ENCODE data around the gene TSFM.

TSFM gene

GRCh38 chr12:57746025-57746424 lies 36.6 kb upstream of the TSFM start:
- DNase-seq (ENCODE audit: low spot score) = no peak

DNA sequence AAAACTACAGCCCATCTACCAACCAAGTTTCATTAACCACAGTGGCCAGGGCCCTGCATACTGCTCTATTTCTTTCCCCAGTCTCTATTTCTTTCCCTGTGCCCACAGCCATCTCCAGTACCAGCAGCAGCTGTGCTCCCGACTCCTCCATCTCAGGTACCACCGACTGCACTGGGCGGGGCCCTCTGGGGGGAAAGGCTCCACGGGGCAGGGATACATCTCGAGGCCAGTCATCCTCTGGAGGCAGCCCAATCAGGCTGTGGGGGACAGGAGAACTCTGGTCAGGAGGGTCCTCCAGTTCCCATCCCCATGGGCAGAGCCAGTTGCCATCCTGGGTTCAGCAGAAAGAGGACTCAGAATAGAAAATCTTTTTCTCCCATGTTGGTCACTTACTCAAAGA lies 33.5 kb upstream of the TSFM start:
- DNase-seq (ENCODE audit: low spot score) = no peak

GRCh38 chr12:57750561-57751431 lies 31.8 kb upstream of the TSFM start:
- DNase-seq (ENCODE audit: low spot score) = no peak

- no peak for DNase-seq (ENCODE audit: low spot score)
These were observed 31.2 kb upstream of the TSFM start for GRCh38 chr12:57751432-57751787.

DNA sequence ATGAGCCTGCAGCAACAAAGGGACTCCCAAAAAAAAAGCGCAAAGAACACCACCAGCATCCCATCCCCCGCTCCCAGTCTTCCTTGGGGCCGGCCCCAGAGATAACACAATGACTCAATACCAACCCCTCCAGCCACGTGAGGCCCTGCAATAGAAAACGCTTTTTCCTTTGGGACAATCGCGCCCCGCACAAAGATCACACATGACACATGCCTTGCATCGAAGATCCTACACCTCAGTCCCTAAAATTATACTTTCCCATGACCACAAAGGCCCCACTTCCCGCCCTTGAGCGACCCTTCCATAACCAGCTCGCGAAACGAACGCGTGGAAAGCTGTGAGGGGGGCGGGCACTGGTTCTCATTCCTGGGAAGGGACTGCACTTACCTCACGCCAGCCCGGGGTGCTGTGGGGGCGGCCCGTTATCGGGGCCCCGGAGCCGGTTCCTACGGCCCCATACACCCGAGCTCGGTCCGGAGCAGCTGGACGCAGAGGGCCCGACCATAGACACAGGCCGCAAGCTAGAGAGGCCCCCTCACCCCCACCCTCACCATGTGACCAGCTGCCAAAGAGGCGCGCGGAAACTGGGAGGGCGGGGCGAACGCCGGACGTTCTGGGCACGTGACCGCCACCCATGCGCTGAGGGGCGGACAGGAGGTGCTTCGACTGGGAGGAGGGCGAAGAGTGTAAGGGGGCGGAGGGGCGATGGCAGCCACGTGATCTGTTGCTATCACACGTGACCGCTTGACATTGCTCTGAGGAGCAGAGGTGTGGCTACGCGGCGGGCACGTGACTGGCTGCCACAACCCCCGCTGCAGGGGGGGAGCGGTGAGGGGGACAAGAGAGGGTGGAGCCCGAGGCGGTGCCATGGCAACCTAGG lies 30.6 kb upstream of the TSFM start, which contains the start of gene CDK4:
Gene CDK4, minus strand, starts transcription at position 523 of the 880 bp plus-strand sequence. CDS start 593 bp downstream, outside the sequence.
- peak; percentile 99 for DNase-seq (ENCODE audit: low spot score)

- DNase-seq (ENCODE audit: low spot score) = no peak
These were observed 30.0 kb upstream of the TSFM start for GRCh38 chr12:57752668-57753000.

DNA sequence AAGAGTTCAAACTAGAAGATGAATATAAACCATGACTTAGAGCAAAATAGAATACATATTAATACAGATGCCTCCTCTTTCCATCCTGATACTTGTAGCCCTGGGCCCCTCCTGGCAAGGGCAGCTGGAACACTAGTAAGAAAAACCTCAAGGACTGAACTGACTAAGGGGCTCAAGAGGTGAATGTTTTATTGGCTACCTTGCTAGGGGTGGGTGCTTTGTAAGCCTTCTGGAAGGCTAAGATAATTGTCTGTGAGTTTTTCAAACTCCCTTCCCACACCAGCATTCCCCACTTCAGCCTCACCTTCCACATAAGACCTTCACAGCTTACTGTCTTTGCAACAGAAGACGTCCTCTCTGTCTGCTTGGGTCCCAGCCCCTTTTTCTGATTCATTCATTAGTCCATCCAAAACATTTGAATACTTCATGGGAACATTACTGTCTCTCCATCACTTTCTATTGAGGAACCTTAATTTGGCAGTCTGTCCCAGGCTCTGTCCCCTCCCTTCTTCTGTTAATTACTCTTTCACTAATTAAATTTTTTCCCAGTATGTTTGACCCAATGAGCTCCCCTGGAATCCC lies 28.7 kb upstream of the TSFM start:
- no peak for DNase-seq (ENCODE audit: low spot score)

DNA sequence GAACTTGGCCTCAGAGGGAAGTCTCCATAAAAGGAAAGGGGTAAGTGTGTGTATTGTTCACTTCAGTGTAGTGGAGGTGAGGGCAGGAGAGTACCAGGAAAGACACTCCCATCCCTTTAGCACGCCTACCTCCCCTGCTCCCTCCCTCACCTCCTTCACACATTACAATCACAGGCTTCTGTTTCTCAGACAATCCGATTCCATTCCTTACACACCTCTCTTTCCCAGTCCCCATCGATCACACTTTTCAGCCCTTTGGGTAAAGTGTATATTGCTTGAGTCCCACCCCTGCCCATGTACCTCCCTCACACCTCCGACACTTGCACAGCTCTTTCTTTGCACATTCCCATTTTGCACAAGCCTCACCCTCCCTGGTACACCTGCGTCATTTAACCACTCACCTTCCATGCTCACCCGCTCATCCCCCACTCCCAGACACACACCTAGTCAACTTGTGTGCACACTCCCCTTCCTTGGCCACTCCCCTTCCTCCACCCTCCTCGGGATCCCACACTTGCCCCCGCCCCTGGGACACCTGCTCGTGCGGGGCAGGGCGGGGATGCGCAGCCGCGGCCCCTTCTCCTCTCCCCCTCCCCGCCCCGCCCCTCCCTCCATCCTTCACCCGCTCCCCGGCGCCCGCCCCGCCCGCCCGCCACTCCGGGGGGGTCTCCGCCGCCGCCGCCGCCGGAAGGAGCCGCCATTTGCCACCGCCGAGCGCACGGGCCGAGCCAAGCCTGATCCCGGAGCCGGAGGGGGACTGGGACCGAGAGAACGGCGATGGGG lies 28.0 kb upstream of the TSFM start, which contains the start of gene MARCHF9:
Gene MARCHF9, plus strand, starts transcription at position 693 of the 783 bp plus-strand sequence. CDS start 426 bp downstream, outside the sequence.
- peak; percentile 82 for DNase-seq (ENCODE audit: low spot score)

GRCh38 chr12:57755194-57755453 lies 27.5 kb upstream of the TSFM start:
- DNase-seq (ENCODE audit: low spot score) = no peak

GRCh38 chr12:57755454-57756372 lies 26.9 kb upstream of the TSFM start:
- DNase-seq (ENCODE audit: low spot score) = no peak

DNA sequence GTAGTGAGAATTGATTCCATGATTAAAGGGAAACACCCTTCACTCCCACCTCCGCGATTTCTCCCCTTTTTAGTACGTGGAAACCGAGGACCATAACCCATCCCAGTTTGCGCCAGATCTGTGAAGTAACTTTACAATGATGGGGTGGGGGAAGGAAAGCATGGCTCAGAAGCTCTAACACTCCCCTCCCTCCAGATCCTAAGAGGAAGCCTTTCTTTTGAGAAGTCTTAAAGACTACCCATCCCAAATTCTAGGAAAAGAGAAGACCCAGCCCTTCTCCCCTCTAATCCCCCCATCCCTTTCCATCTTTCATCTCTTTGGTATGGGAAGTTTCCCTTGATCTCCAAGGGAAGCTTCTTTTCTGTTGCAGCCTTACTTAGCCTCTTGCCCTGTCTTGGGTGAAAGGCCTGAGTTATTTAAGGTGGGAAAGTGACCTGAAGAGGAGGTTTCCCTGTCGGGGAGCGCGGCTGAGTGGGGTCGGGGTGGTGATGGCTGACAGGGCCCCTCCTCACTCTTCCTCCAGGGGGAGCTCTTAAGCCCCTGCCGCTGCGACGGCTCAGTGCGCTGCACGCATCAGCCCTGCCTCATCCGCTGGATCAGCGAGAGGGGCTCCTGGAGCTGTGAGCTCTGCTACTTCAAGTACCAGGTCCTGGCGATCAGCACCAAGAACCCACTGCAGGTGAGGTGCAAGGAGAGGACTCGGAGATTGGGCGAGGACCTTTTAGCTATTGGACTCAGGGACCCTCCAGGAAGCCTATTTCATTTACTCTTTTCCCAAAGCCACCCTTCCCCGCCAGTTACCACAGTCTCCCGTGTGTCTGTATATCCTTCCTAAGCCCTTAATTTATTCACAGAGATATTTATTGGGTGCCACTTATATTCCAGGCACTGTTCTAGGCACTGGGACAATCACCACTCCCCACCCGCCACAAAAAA lies 25.9 kb upstream of the TSFM start:
- DNase-seq (ENCODE audit: low spot score) = peak; percentile 79

GRCh38 chr12:57757771-57758170 lies 24.8 kb upstream of the TSFM start:
- no peak for DNase-seq (ENCODE audit: low spot score)

GRCh38 chr12:57758552-57759359 lies 23.8 kb upstream of the TSFM start:
- DNase-seq (ENCODE audit: low spot score) = no peak

- DNase-seq (ENCODE audit: low spot score) = peak; percentile 51
These were observed 23.1 kb upstream of the TSFM start for GRCh38 chr12:57759360-57759980.

DNA sequence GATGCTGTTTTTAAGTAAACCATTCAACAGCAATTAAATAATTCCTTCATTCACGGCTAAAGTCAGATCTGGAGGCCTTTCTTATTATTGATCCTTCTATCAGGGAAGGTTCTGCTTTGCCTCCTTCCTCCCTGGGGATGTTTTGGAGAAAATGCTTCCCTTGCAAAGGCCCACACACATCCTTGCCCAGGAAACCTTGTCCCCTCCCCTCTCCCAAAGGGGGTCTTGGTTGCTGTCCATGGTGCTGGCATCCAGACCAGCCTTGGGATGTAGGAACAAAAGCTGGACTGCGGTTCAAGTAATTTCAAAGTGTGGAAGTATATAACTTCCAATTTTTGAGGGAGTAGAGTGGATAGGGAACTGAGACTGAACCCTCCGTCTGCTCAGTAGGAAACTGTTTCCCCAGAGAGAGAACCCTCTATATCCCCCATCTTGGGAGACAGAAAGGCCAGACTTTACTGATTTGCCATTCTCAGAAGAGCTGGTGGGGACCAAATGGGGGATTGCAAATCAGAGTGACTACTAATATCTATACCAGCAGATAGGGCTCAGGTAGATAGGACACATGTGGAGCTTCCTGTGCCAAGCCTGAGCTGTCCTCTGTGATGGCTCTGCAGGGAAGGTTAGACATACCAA lies 22.1 kb upstream of the TSFM start:
- no peak for DNase-seq (ENCODE audit: low spot score)

DNA sequence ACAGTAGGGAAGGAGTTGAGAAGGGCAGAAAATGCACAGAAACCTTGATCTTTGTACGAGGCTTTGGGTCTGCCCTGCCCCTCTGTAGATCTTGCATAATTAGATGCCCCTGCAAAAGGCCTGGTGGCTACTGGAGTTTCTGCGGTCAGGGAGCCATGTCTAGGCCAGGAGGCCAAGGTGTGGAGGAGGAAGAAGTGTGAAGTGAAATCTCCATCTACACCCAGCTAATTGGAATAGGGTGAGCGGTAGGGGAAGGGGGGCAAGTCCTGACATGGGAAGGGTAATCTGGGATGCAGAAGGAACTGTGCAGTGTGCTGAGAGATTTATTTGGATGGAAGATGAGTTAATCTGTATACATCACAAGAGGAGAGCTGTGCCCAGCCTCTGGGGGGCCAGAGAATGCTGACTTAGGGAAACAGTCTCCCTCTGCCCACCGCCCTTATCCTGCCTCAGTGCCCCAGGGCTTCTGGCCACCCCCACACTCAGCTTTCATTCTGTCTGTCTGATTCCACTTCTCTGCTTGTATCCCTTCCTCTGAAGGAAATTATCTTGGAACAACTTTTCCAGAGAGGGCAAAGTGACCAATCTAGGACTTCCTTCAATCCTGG lies 21.1 kb upstream of the TSFM start:
- DNase-seq (ENCODE audit: low spot score) = no peak

GRCh38 chr12:57762463-57762862 lies 20.1 kb upstream of the TSFM start:
- no peak for DNase-seq (ENCODE audit: low spot score)

Data from activated CD4-positive, alpha-beta T cell treated with anti-CD3 and anti-CD28 coated beads, Interleukin-2, Interleukin-4, amounts not matched to agents 100 ng/mL and 50 ng/mL, durations not matched to agents 16 hours and 8 hours (primary cell).